LNCaP clone FGC (cell line): Measurements from ENCODE around the gene FAM53A.

ENCODE experiments used
- DNase-seq: peaks from one replicate; pipeline ENCODE4 v3.0.0-alpha.2; 2011; ENCODE audit warnings: low read depth
- H3K4me3 ChIP-seq: 2 replicates; pipeline ENCODE4 v1.5.1; 2011; ENCODE audit warnings: mild to moderate bottlenecking, low read depth, low read length, control low read depth
- TF ChIP-seq, protein P1 (sequence below): IDR thresholded peaks from 2 replicates; pipeline ENCODE4 v1.5.1; 2012; ENCODE audit warnings: mild to moderate bottlenecking; ENCODE audit not compliant: control insufficient read depth, insufficient read depth; ENCODE audit errors: extremely low read depth

FAM53A gene

DNA sequence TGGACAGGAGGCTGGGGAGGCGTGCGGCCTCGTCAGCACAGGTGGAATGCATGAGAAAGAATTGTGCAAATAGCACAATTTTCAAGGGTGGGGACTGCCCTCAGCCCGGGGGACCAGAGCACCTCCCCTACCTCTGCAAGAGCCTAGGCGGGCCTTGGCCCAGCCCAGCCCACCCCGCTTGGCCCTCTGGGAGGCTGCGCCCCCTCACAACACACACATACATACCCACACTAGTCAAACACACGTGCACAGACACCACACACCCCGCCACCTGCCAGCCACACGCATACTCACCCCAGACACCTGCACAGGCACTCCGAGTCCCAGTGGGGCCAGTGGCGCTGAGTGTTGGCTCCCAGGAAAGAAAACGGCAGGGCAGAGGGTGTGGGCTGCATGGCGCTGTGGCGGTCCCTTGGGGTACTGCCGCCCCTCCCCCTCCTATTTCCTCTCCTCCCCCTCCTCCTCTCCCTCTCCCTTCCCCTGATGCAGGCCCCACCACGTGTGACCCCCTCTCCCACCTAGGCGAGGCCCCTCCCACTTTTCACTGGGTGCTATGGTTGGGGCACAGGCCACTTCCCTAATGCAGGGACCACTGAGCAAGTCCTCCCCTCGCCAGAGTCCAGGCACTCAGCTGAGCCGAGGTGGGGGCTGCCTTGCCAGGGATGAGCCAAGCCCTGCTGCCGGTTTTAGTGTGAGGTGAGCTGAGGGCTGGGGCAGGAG is 84.5 kb downstream of the FAM53A start:
- TF ChIP-seq, protein P1, sequence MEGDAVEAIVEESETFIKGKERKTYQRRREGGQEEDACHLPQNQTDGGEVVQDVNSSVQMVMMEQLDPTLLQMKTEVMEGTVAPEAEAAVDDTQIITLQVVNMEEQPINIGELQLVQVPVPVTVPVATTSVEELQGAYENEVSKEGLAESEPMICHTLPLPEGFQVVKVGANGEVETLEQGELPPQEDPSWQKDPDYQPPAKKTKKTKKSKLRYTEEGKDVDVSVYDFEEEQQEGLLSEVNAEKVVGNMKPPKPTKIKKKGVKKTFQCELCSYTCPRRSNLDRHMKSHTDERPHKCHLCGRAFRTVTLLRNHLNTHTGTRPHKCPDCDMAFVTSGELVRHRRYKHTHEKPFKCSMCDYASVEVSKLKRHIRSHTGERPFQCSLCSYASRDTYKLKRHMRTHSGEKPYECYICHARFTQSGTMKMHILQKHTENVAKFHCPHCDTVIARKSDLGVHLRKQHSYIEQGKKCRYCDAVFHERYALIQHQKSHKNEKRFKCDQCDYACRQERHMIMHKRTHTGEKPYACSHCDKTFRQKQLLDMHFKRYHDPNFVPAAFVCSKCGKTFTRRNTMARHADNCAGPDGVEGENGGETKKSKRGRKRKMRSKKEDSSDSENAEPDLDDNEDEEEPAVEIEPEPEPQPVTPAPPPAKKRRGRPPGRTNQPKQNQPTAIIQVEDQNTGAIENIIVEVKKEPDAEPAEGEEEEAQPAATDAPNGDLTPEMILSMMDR = no peak
- H3K4me3 ChIP-seq = no peak overlapping the region
- DNase-seq = no peak

DNA sequence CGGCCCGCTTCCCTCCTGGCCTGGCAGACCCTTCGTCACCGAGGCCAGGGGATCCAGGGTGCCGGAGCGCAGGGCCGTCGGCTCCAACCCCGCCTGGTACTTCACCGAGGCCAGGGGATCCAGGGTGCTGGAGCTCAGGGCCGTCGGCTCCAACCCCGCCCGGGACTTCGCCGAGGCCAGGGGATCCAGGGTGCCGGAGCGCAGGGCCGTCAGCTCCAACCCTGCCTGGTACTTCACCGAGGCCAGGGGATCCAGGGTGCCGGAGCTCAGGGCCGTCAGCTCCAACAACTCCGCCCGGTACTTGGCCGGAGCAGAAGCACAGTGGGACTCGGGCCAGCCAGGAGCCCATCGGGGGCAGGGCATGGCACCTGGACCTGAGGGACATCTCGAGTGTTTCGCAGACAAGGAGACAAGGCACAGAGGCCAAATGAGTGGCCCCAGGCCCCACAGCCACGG is 85.1 kb downstream of the FAM53A start:
- TF ChIP-seq, protein P1 = no peak
- no peak overlapping the region for H3K4me3 ChIP-seq
- no peak for DNase-seq

DNA sequence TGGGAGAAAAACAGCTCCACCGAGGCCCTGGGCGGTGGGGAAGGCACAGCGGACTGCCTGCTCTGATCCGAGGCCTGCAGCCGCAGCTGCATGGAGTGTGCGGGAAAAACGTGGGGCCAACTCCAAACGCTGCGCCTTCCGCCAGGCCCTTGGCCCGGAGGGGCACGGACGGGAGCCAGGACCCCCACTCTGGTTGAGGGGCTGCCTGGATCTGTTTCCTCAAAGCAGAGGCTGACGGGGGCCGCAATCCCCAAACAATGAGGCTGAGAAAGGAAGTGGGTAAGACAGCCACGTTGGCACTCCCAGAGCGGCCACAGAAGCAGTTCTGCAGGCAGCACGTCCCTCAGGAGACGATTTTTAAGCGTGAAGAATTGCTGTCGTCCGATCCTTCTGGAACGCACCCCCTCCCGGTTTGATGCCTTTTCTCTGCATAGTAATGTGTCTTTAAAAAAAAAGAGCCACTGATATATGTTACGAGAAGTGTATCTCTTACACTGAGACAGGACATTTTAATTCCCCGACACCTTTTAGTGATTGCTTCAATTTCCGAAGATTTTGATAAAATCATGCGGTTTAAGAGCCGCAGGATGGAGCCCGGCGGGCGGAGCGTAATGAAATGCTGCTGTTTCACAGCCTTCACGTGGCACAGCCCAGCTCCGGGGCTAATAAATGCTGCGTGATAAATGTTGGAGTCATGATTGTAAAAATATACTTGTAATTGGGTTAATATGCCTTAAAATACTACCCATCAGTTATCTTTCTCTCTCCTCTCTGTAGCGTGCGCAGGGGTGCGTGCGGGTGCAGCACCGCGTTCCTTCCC is 85.7 kb downstream of the FAM53A start:
- no peak for DNase-seq
- TF ChIP-seq, protein P1 = no peak
- no peak overlapping the region for H3K4me3 ChIP-seq

DNA sequence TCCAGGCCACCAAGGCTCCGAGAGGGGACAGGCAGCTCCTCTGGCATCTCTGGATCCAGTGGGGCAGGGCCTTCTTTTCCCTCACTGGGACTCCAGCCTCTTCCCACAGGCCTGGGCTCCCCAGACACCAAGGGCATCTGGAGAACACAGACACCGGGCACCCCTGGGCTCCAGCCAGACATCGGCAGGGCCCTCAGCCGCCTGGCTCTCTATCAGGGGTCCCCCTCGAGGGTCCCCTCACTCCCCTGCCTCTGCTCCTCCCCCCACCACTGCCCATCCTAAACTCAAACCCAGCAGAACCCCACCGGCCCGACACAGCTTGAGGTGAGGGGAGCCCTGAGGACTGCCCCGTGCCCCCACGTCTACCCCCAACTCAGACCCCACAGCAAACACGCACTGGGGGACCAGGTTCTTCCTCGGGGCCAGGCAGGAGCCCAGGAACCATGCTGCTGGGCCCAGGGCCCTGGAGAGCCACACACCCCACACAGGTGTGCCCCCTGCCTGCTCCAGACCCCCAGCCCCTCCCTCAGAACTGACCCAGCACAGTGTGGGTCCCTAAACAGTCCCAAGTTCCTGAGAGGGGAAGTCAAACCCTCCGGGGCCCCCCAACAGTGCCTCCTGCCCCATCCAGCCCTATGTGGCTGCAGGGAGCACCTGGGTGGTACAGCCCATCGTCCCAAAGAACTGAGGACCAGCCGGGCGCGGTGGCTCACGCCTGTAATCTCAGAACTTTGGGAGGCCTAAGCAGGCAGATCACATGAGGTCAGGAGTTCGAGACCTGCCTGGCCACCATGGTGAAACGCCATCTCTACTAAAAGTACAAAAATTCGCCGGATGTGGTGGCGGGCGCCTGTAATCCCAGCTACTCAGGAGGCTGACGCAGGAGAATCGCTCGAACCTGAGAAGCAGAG is 86.8 kb downstream of the FAM53A start:
- no peak for DNase-seq
- H3K4me3 ChIP-seq = no peak overlapping the region
- TF ChIP-seq, protein P1 = no peak

DNA sequence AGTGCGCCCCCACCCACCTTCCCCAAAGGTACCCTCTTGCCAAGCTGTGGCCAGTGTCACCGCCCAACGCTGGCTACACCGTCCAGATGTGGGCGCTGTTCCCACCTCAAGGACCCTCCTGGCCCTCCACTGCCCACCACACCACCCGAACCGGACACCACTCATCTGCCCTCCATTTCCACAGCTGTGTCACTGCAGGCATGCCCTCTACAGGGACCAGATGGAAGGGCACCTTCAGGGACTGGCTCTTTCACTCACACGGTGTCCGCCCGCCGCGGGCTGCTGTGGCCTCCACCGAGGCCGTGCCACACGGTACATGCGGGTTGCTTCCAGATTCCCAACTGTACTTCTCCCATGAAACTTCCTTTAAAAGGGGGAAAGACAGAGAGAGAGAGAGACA is 87.7 kb downstream of the FAM53A start:
- TF ChIP-seq, protein P1 = no peak

DNA sequence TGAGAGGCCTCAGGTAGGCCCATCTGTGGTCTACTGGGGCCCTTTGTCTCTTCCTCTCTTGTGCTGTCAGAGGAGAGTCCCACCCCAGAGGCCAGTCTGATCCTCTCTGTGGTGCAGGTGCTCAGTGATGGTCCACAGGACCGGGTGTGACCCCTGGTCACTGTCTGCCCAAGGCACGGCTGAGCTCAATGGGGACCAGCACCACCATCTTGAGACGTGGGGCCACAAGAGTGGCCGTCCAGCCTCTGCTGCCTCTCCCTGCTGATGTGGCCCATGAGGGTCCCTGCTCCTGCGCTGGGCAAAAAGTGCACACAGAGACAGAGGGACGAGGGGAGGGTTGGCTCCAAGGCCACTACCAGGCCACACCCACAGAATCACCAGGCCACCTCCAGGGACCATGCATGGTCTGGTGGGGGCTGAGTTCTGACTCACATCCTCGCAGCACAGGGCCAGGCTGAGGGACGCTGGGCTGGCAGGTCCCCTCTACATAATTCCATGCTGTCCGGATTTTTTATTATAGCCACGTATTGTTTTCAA is 88.3 kb downstream of the FAM53A start:
- no peak for DNase-seq
- TF ChIP-seq, protein P1 = no peak
- H3K4me3 ChIP-seq = no peak overlapping the region

More for the DNA sequence above, 87.7 kb downstream of the FAM53A start:
- no peak for DNase-seq
- no peak overlapping the region for H3K4me3 ChIP-seq
